SU-DHL-6 (cell line): ENCODE measurements around the gene VASN.

Experiments used
- CTCF ChIP-seq: fragments of 200-600 bp; sonication (generic); IDR thresholded peaks from one replicate; pipeline ENCODE4 v1.5.1; 2017; ENCODE audit warnings: antibody characterized with exemption, mild to moderate bottlenecking, low read length, moderate library complexity; ENCODE audit not compliant: insufficient read depth, poor library complexity, severe bottlenecking
- EZH2phosphoT487 ChIP-seq: fragments of 200-600 bp; sonication (generic), shearing (Covaris generic); conservative IDR thresholded peaks from 2 replicates; pipeline ENCODE4 v1.6.1; 2018; ENCODE audit warnings: mild to moderate bottlenecking, antibody characterized with exemption, low read length, moderate library complexity, mixed read lengths

- no peak for TF ChIP-seq CTCF
- no peak for TF ChIP-seq EZH2phosphoT487
Measured at GRCh38 chr16:4351880-4352279, 19.8 kb upstream of the VASN start.
